Measurements from ENCODE around the gene CAPZA2. TPM values are rescaled to one million over a fixed set of nuclear protein-coding genes. Genes with fewer than 3 reads are reported as not detected.
A peak's percentile ranks its signal among the peaks of the same experiment; 100 is the strongest.

Gene CAPZA2
- total RNA-seq, 6 donors from 2014 or later, result 45.1 to 260 (median 168) TPM

DNA sequence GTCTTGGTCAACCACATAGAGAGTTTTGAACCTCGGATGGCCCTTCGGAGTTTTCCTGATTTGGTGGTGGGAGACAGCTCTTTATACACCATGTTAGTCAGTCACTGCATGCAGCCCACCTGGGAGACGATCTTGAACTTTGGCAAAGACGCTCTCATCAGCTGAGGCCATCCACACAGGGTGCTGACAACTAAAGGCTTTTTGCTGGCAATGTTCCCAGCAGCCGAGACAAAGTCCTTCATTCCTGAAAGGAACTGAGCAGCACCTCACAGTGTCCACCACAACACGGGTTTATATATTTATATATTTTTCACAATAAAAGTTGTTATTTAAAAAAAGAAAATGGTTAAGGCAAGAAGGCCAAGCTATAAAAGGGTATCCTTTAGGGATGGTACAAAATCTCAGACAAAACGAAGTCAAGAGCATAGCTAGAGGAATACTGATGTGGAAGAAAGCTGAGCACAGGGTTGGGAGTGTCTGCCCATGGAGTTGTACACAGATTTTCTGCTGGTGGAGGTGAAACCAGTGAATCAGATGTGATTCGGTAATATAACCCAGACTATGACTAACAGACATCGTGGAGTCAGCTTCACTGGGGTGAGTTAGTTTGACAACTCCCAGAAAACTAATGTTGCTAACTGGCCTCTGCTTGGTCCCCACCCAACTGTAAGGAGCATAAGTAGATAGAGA is 27.4 kb upstream of the CAPZA2 start:
- ATAC-seq (ENCODE audit: low FRiP score in 2 of 2) (peak in 1 of 2 donors; percentile 19), DNase-seq (no peak)
- TF ChIP-seq EP300 (IDR thresholded peaks at IDR 0.05), result no peak
- no peak for TF ChIP-seq POLR2A (IDR thresholded peaks at IDR 0.05)
- TF ChIP-seq, protein P1, sequence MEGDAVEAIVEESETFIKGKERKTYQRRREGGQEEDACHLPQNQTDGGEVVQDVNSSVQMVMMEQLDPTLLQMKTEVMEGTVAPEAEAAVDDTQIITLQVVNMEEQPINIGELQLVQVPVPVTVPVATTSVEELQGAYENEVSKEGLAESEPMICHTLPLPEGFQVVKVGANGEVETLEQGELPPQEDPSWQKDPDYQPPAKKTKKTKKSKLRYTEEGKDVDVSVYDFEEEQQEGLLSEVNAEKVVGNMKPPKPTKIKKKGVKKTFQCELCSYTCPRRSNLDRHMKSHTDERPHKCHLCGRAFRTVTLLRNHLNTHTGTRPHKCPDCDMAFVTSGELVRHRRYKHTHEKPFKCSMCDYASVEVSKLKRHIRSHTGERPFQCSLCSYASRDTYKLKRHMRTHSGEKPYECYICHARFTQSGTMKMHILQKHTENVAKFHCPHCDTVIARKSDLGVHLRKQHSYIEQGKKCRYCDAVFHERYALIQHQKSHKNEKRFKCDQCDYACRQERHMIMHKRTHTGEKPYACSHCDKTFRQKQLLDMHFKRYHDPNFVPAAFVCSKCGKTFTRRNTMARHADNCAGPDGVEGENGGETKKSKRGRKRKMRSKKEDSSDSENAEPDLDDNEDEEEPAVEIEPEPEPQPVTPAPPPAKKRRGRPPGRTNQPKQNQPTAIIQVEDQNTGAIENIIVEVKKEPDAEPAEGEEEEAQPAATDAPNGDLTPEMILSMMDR (IDR thresholded peaks at IDR 0.05), result no peak
- no peak for TF ChIP-seq POLR2AphosphoS5 (IDR thresholded peaks at IDR 0.05)
- Histone ChIP-seq H3K4me3 (no peak overlapping the region), H3K4me1 (no peaks in the 10 kb centered on the region), H3K9me3 (no peaks in the 10 kb centered on the region), H3K27ac (no peak overlapping the region), H3K36me3 (no peaks in the 10 kb centered on the region), H3K27me3 (no peaks in the 10 kb centered on the region)
- WGBS, 2 donors, result 70 to 80% methylated on average over 9 of the region's 9 CpGs

DNA sequence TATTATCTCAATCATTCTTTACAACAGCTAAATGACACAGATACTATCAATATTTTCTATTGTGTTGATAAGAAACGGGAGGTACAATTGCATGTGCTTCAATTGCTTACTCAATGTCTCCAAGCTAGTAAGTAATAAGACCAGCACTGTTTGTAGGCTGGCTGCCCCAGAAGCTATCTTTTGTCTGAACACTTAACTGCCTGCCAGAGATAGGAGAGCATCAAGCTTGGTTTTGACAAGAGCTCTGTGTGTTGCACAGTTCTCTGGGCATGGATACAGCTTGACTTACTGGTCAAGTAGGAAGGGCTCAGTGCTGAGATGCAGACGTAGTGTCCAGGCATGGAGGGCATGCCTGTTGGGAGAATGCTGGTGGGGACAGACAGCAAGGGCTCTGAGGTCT is 26.3 kb upstream of the CAPZA2 start:
- no peak overlapping the region for H3K27ac ChIP-seq
- H3K27me3 ChIP-seq, result no peaks in the 10 kb centered on the region
- no peaks in the 10 kb centered on the region for H3K4me1 ChIP-seq
- ATAC-seq (ENCODE audit: low FRiP score in 2 of 2), result peak in 1 of 2 donors; percentile 47
- H3K9me3 ChIP-seq, result no peaks in the 10 kb centered on the region
- TF ChIP-seq POLR2AphosphoS5 (IDR thresholded peaks at IDR 0.05), result no peak
- TF ChIP-seq, protein P1 (IDR thresholded peaks at IDR 0.05), result no peak
- TF ChIP-seq EP300 (IDR thresholded peaks at IDR 0.05), result no peak
- TF ChIP-seq POLR2A (IDR thresholded peaks at IDR 0.05), result no peak
- H3K4me3 ChIP-seq, result no peak overlapping the region
- H3K36me3 ChIP-seq, result no peaks in the 10 kb centered on the region
- DNase-seq, result no peak
- WGBS, 2 donors, result 56 to 83% methylated on average over 1 to 2 of the region's 2 CpGs

DNA sequence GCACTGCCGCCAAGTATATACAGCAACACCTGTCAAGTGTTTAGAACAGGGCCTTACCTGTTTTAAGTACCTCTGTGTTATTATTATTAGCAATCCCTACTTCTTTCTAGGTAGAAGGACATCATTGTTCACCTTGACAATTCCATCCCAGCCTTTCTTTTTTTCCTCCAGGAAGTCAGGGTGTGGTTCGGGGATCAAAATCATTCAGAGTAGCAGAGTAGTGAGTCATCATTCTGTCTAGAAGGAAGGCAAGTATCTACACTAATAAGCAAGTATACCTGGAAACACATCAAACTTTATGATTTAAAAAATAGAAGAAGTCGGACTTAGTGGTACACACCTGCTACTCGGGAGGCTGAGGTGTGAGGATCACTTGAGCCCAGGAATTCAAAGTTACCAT is 25.5 kb upstream of the CAPZA2 start:
- Histone ChIP-seq H3K27me3 (no peaks in the 10 kb centered on the region), H3K4me3 (no peak overlapping the region), H3K36me3 (no peaks in the 10 kb centered on the region), H3K9me3 (no peaks in the 10 kb centered on the region), H3K27ac (no peak overlapping the region), H3K4me1 (no peaks in the 10 kb centered on the region)
- ATAC-seq (ENCODE audit: low FRiP score in 2 of 2) (no peak), DNase-seq (no peak)
- WGBS, 2 donors, result 84 to 89% methylated on average over 4 of the region's 4 CpGs
- TF ChIP-seq EP300 (IDR thresholded peaks at IDR 0.05), result no peak
- TF ChIP-seq, protein P1 (IDR thresholded peaks at IDR 0.05), result no peak

DNA sequence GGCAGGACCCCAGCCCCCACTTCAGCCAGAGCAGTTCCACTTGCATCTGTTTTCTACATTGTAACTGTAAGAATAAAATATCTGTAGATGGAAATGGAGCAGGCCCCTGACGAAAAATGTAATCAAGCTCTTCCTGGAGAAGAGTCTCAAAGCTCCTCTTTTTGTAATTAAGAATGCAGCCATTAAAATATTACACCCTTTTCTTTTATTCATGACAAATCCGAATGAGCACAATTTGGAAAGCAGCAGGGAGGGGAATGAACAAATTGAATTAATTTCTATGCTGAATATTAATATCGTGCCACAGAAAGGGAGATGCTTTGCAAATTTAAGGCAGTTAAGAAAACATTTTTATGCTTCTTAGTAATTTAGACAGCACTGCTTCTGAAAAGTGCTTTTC is 24.8 kb upstream of the CAPZA2 start:
- no peaks in the 10 kb centered on the region for H3K36me3 ChIP-seq
- H3K27ac ChIP-seq, result no peak overlapping the region
- DNase-seq, result no peak
- H3K27me3 ChIP-seq, result no peaks in the 10 kb centered on the region
- no peaks in the 10 kb centered on the region for H3K9me3 ChIP-seq
- no peak for TF ChIP-seq POLR2AphosphoS5 (IDR thresholded peaks at IDR 0.05)
- no peak for TF ChIP-seq POLR2A (IDR thresholded peaks at IDR 0.05)
- TF ChIP-seq, protein P1 (IDR thresholded peaks at IDR 0.05), result no peak
- no peak for TF ChIP-seq EP300 (IDR thresholded peaks at IDR 0.05)
- H3K4me3 ChIP-seq, result no peak overlapping the region
- no peaks in the 10 kb centered on the region for H3K4me1 ChIP-seq
- WGBS, 2 donors, result 90% methylated on average over 3 of the region's 3 CpGs
- no peak for ATAC-seq (ENCODE audit: low FRiP score in 2 of 2)

DNA sequence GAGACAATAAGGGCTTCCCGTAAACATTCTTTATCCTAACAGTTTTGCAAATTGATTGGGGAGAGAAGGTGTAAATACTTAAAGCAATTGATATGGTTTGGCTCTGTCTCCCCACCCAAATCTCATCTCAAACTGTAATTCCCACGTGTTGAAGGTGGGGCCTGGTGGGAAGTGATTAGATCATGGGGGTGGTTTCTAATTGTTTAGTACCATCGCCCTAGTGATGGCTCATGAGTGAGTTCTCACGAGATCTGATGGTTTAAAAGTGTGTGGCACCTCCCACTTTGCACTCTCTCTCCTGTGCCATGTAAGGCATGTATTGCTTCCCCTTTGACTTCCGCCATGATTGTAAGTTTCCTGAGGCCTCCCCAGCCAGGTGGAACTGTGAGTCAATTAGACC is 22.1 kb upstream of the CAPZA2 start:
- TF ChIP-seq POLR2AphosphoS5 (IDR thresholded peaks at IDR 0.05) (no peak), EP300 (IDR thresholded peaks at IDR 0.05) (no peak), POLR2A (IDR thresholded peaks at IDR 0.05) (no peak)
- TF ChIP-seq, protein P1 (IDR thresholded peaks at IDR 0.05), result no peak

More for the DNA sequence above, 22.1 kb upstream of the CAPZA2 start:
- H3K4me1 ChIP-seq, result peaks cover 0 to 9% (median 0%) of the 10 kb centered on the region in 4 donors
- ATAC-seq (ENCODE audit: low FRiP score in 2 of 2) (no peak), DNase-seq (no peak)
- no peak overlapping the region for H3K4me3 ChIP-seq
- no peaks in the 10 kb centered on the region for H3K36me3 ChIP-seq
- no peak overlapping the region for H3K27ac ChIP-seq
- H3K9me3 ChIP-seq, result no peaks in the 10 kb centered on the region
- no peaks in the 10 kb centered on the region for H3K27me3 ChIP-seq
- 51 to 72% methylated on average over 5 of the region's 5 CpGs for WGBS, 2 donors

All from upper lobe of left lung (tissue), 6 donors.